Neural progenitor cell (in vitro differentiated cells): Measurements from ENCODE around the gene CCDC177.

Experiments used
- CTCF ChIP-seq: fragments of 200-600 bp; sonication (generic); IDR thresholded peaks from 2 replicates; pipeline ENCODE4 v1.5.1; 2017; ENCODE audit warnings: antibody characterized with exemption, mild to moderate bottlenecking
- EZH2 ChIP-seq: fragments of 200-600 bp; sonication (generic); IDR thresholded peaks from 2 replicates; pipeline ENCODE4 v1.6.1; 2017; ENCODE audit warnings: antibody characterized with exemption, mild to moderate bottlenecking, moderate library complexity

GRCh38 chr14:69594846-69595245 is 20.2 kb upstream of the CCDC177 start:
- TF ChIP-seq EZH2 = no peak
- TF ChIP-seq CTCF = no peak
